ENCODE measurements around the gene DNAH7.

- TF ChIP-seq POLR2AphosphoS5 (IDR thresholded peaks at IDR 0.05) (no peak), CTCF (IDR thresholded peaks at IDR 0.05) (no peak)
Measured at GRCh38 chr2:195795879-195796278, 272.8 kb downstream of the DNAH7 start.
